H9 (cell line): ENCODE results near the gene HMGA1. TPM values are rescaled to one million over a fixed set of nuclear protein-coding genes. Genes with fewer than 3 reads are reported as not detected.

Experiments used
- DNase-seq: peaks from one replicate; pipeline ENCODE4 v3.0.0-alpha.2; 2017
- H2AFZ ChIP-seq: one replicate; pipeline ENCODE4 v1.6.1; 2013; ENCODE audit warnings: mild to moderate bottlenecking, low read length, control low read depth, moderate library complexity
- H2AK5ac ChIP-seq: 2 replicates; pipeline ENCODE4 v1.6.1; 2013; ENCODE audit warnings: low read length, control low read depth, mixed read lengths; ENCODE audit not compliant: insufficient read length
- H2BK120ac ChIP-seq: one replicate; pipeline ENCODE4 v1.6.1; 2013; ENCODE audit warnings: low read depth, mild to moderate bottlenecking, low read length, control low read depth, inconsistent platforms; ENCODE audit not compliant: poor library complexity, severe bottlenecking
- H2BK12ac ChIP-seq: 2 replicates; pipeline ENCODE4 v1.6.1; 2013; ENCODE audit warnings: low read length, control low read depth, mixed read lengths, low read depth; ENCODE audit not compliant: insufficient read length
- H2BK15ac ChIP-seq: 2 replicates; pipeline ENCODE4 v1.6.1; 2013; ENCODE audit warnings: low read depth, low read length, control low read depth
- H2BK20ac ChIP-seq: one replicate; pipeline ENCODE4 v1.6.1; 2013; ENCODE audit warnings: low read depth, mild to moderate bottlenecking, low read length, control low read depth, inconsistent platforms; ENCODE audit not compliant: poor library complexity, severe bottlenecking
- H2BK5ac ChIP-seq: 2 replicates; pipeline ENCODE4 v1.6.1; 2013; ENCODE audit warnings: low read length, control low read depth, mixed read lengths; ENCODE audit not compliant: insufficient read length
- H3K14ac ChIP-seq: 2 replicates; pipeline ENCODE4 v1.6.1; 2013; ENCODE audit warnings: low read length, control low read depth; ENCODE audit not compliant: insufficient read depth
- H3K18ac ChIP-seq: 2 replicates; pipeline ENCODE4 v1.6.1; 2013; ENCODE audit warnings: low read depth, mild to moderate bottlenecking, mixed read lengths, low read length, control low read depth; ENCODE audit not compliant: insufficient read length
- H3K23ac ChIP-seq: 2 replicates; pipeline ENCODE4 v1.6.1; 2013; ENCODE audit warnings: low read length, control low read depth, mixed read lengths, low read depth; ENCODE audit not compliant: insufficient read length
- H3K23me2 ChIP-seq: 2 replicates; pipeline ENCODE4 v1.6.1; 2013; ENCODE audit warnings: low read depth, mild to moderate bottlenecking, mixed read lengths, low read length, control low read depth; ENCODE audit not compliant: insufficient read length, poor library complexity, severe bottlenecking
- H3K27ac ChIP-seq: 2 replicates; pipeline ENCODE4 v1.5.1; 2013; ENCODE audit warnings: low read length, control low read depth, mixed read lengths, low read depth; ENCODE audit not compliant: insufficient read length
- H3K27me3 ChIP-seq: 2 replicates; pipeline ENCODE4 v1.6.1; 2013; ENCODE audit warnings: low read length, control low read depth, inconsistent platforms; ENCODE audit not compliant: insufficient read depth
- H3K4ac ChIP-seq: 2 replicates; pipeline ENCODE4 v1.6.1; 2013; ENCODE audit warnings: low read depth, mild to moderate bottlenecking, control low read depth, inconsistent platforms, low read length, moderate library complexity
- H3K4me1 ChIP-seq: 2 replicates; pipeline ENCODE4 v1.6.1; 2013; ENCODE audit warnings: low read length, control low read depth, inconsistent platforms; ENCODE audit not compliant: insufficient read depth
- H3K4me2 ChIP-seq: 2 replicates; pipeline ENCODE4 v1.6.1; 2013; ENCODE audit warnings: low read length, control low read depth, mixed read lengths; ENCODE audit not compliant: insufficient read length, insufficient read depth
- H3K56ac ChIP-seq: 2 replicates; pipeline ENCODE4 v1.6.1; 2013; ENCODE audit warnings: low read depth, mild to moderate bottlenecking, mixed read lengths, low read length, control low read depth; ENCODE audit not compliant: insufficient read length
- H3K79me1 ChIP-seq: 2 replicates; pipeline ENCODE4 v1.6.1; 2013; ENCODE audit warnings: low read depth, mild to moderate bottlenecking, moderate library complexity, low read length, control low read depth, inconsistent platforms; ENCODE audit not compliant: insufficient read depth, poor library complexity, severe bottlenecking
- H3K79me2 ChIP-seq: 2 replicates; pipeline ENCODE4 v1.6.1; 2013; ENCODE audit warnings: low read length, control low read depth, inconsistent platforms; ENCODE audit not compliant: insufficient read depth
- H3K9ac ChIP-seq: 2 replicates; pipeline ENCODE4 v1.6.1; 2013; ENCODE audit warnings: low read length, control low read depth, mixed read lengths; ENCODE audit not compliant: insufficient read length; ENCODE audit errors: extremely low read depth
- H3K9me3 ChIP-seq: one replicate; pipeline ENCODE4 v1.6.1; 2013; ENCODE audit warnings: low read depth, low read length, inconsistent platforms; ENCODE audit not compliant: control insufficient read depth
- H3T11ph ChIP-seq: one replicate; pipeline ENCODE4 v1.6.1; 2013; ENCODE audit warnings: mild to moderate bottlenecking, low read length, control low read depth, inconsistent platforms
- H4K20me1 ChIP-seq: one replicate; pipeline ENCODE4 v1.6.1; 2013; ENCODE audit not compliant: control insufficient read depth, insufficient read length, insufficient read depth
- H4K5ac ChIP-seq: 2 replicates; pipeline ENCODE4 v1.6.1; 2013; ENCODE audit warnings: low read depth, mild to moderate bottlenecking, mixed read lengths, low read length, control low read depth; ENCODE audit not compliant: insufficient read length
- H4K8ac ChIP-seq: replicated peaks from 2 replicates; pipeline ENCODE4 v1.6.1; 2013; ENCODE audit warnings: low read length, control low read depth, mixed read lengths, low read depth; ENCODE audit not compliant: insufficient read length
- H4K91ac ChIP-seq: 2 replicates; pipeline ENCODE4 v1.6.1; 2013; ENCODE audit warnings: low read depth, mild to moderate bottlenecking, moderate library complexity, mixed read lengths, low read length, control low read depth; ENCODE audit not compliant: insufficient read length
- H3K27ac Mint-ChIP-seq, 3 experiments: 2 replicates in 2 of 3; 3 replicates in 1 of 3; pipeline ENCODE4 v1.8.0; 2020 to 2021; ENCODE audit warnings: mixed read lengths in 3 of 3, mild to moderate bottlenecking in 1 of 3, moderate library complexity in 1 of 3
- H3K27me3 Mint-ChIP-seq: 2 replicates; pipeline ENCODE4 v1.8.0; 2021; ENCODE audit warnings: low read depth, mild to moderate bottlenecking, moderate library complexity, mixed read lengths
- H3K36me3 Mint-ChIP-seq, 3 experiments: 2 replicates in 2 of 3; 3 replicates in 1 of 3; pipeline ENCODE4 v1.8.0; 2020 to 2021; ENCODE audit warnings: low read depth in 3 of 3, mixed read lengths in 3 of 3; ENCODE audit not compliant: insufficient read depth in 1 of 3
- H3K4me1 Mint-ChIP-seq, 2 experiments: 2 replicates each; pipeline ENCODE4 v1.8.0; 2020; ENCODE audit warnings: mixed read lengths in 2 of 2
- H3K4me3 Mint-ChIP-seq, 2 experiments: 2 replicates in 1 of 2; 3 replicates in 1 of 2; pipeline ENCODE4 v1.8.0; 2020 to 2021; ENCODE audit warnings: mild to moderate bottlenecking in 2 of 2, mixed read lengths in 2 of 2, moderate library complexity in 1 of 2
- H3K9me3 Mint-ChIP-seq, 2 experiments: 2 replicates in 1 of 2; 3 replicates in 1 of 2; pipeline ENCODE4 v1.8.0; 2020; ENCODE audit warnings: mild to moderate bottlenecking in 2 of 2, mixed read lengths in 2 of 2, moderate library complexity in 1 of 2
- CTCF ChIP-seq: fragments of 200-600 bp; sonication (generic); conservative IDR thresholded peaks from 3 replicates; pipeline ENCODE4 v1.8.0; 2021; ENCODE audit warnings: antibody characterized with exemption, mild to moderate bottlenecking
- whole genome bisulfite sequencing: extraction: QIAGEN DNeasy Blood & Tissue Kit; methylation state at CpG from one replicate; pipeline ENCODE4 v1.1.7; 2013; ENCODE audit warnings: missing lambda C conversion rate, low lambda C conversion rate, mixed read lengths; ENCODE audit not compliant: insufficient read length; ENCODE audit errors: extremely low coverage; 5-methylcytosine and 5-hydroxymethylcytosine counted together
- total RNA-seq: library from RNA; stranded (reverse); gene quantifications from 2 replicates; pipeline ENCODE4 v1.2.1, GENCODE V29; 2021

The HMGA1 gene
- total RNA-seq, 1 experiment from 2014 or later, result 2,116 TPM

GRCh38 chr6:34207695-34208443, 28.8 kb upstream of the HMGA1 start:
- Histone ChIP-seq H3K4me1 (peaks cover 4% of the 10 kb centered on the region), H3K18ac (no peak overlapping the region), H4K91ac (no peak overlapping the region), H3K14ac (no peak overlapping the region), H4K20me1 (no peaks in the 10 kb centered on the region), H3K79me1 (no peaks in the 10 kb centered on the region), H2BK20ac (no peak overlapping the region), H2BK15ac (no peak overlapping the region), H3K56ac (no peak overlapping the region), H2BK12ac (no peak overlapping the region), H3K27me3 (no peaks in the 10 kb centered on the region), H2BK5ac (no peak overlapping the region), H4K5ac (no peak overlapping the region), H3K9ac (no peak overlapping the region), H3K4ac (no peak overlapping the region), H2AFZ (no peak overlapping the region), H2BK120ac (no peak overlapping the region), H3K23ac (no peak overlapping the region), H3K27ac (no peak overlapping the region), H3T11ph (no peak overlapping the region), H4K8ac (no peak overlapping the region), H3K23me2 (no peaks in the 10 kb centered on the region), H2AK5ac (no peak overlapping the region), H3K4me2 (no peak overlapping the region), H3K9me3 (no peaks in the 10 kb centered on the region), H3K79me2 (no peaks in the 10 kb centered on the region)
- peaks cover 18 to 24% of the 10 kb centered on the region in 2 experiments for H3K4me1 Mint-ChIP-seq
- no peak for DNase-seq
- H3K4me3 Mint-ChIP-seq, result no peak overlapping the region
- no peak overlapping the region for H3K27ac Mint-ChIP-seq
- H3K9me3 Mint-ChIP-seq, result no peaks in the 10 kb centered on the region
- TF ChIP-seq CTCF, result no peak
- no peaks in the 10 kb centered on the region for H3K36me3 Mint-ChIP-seq
- no peaks in the 10 kb centered on the region for H3K27me3 Mint-ChIP-seq
- WGBS, result no CpG with 5 or more reads among the region's 4 CpGs
